GM19463 (cell line): ENCODE data around the gene NEDD9.
A peak's percentile ranks its signal among the peaks of the same experiment; 100 is the strongest.

ENCODE experiments used
- ATAC-seq: cut with Tn5 transposase; IDR thresholded peaks from one replicate; pipeline ENCODE4 v1.9.1; 2021; ENCODE audit warnings: mild to moderate bottlenecking, moderate library complexity; ENCODE audit not compliant: unreplicated experiment

The NEDD9 gene

GRCh38 chr6:11232193-11232769, at the start of gene NEDD9:
Gene NEDD9, minus strand, starts transcription at chr6:11232668. Its CDS starts 153 bp downstream, at chr6:11232515.
- peak; percentile 98 for ATAC-seq

GRCh38 chr6:11282245-11282644, 49.8 kb upstream of the NEDD9 start:
- ATAC-seq, result no peak

- no peak for ATAC-seq
Measured at GRCh38 chr6:11280394-11280793, 47.9 kb upstream of the NEDD9 start.

- ATAC-seq, result no peak
Measured at GRCh38 chr6:11279284-11279689, 46.8 kb upstream of the NEDD9 start.

GRCh38 chr6:11278207-11278559, 45.7 kb upstream of the NEDD9 start:
- peak; percentile 28 for ATAC-seq

GRCh38 chr6:11277275-11278206, 45.1 kb upstream of the NEDD9 start:
- peak; percentile 49 for ATAC-seq

- ATAC-seq, result no peak
Measured at GRCh38 chr6:11276911-11277274, 44.4 kb upstream of the NEDD9 start.

GRCh38 chr6:11276228-11276627, 43.8 kb upstream of the NEDD9 start:
- no peak for ATAC-seq

GRCh38 chr6:11275598-11275997, 43.1 kb upstream of the NEDD9 start:
- ATAC-seq, result peak; percentile 77

GRCh38 chr6:11273406-11274065, 41.1 kb upstream of the NEDD9 start:
- no peak for ATAC-seq

GRCh38 chr6:11272491-11273192, 40.2 kb upstream of the NEDD9 start:
- ATAC-seq, result no peak

GRCh38 chr6:11271228-11272020, 39.0 kb upstream of the NEDD9 start:
- ATAC-seq, result no peak

- ATAC-seq, result no peak
Measured at GRCh38 chr6:11270030-11271027, 37.9 kb upstream of the NEDD9 start.

- ATAC-seq, result no peak
Measured at GRCh38 chr6:11268978-11269377, 36.5 kb upstream of the NEDD9 start.

GRCh38 chr6:11266926-11267325, 34.5 kb upstream of the NEDD9 start:
- ATAC-seq, result no peak

- ATAC-seq, result no peak
Measured at GRCh38 chr6:11265932-11266331, 33.5 kb upstream of the NEDD9 start.

- ATAC-seq, result no peak
Measured at GRCh38 chr6:11264100-11264499, 31.6 kb upstream of the NEDD9 start.

- no peak for ATAC-seq
Measured at GRCh38 chr6:11263291-11263775, 30.9 kb upstream of the NEDD9 start.

GRCh38 chr6:11262242-11262641, 29.8 kb upstream of the NEDD9 start:
- ATAC-seq, result no peak
